Mucosa of stomach (tissue), 1 donor: ENCODE measurements around the gene SOCS1.

Source experiments
- H3K27me3 ChIP-seq: one replicate; pipeline ENCODE4 v1.7.0; 2013; ENCODE audit warnings: mild to moderate bottlenecking, low read length; ENCODE audit not compliant: control insufficient read depth, insufficient read depth
- H3K36me3 ChIP-seq: one replicate; pipeline ENCODE4 v1.7.0; 2013; ENCODE audit warnings: low read length; ENCODE audit not compliant: control insufficient read depth, insufficient read depth
- H3K4me1 ChIP-seq: one replicate; pipeline ENCODE4 v1.7.0; 2013; ENCODE audit warnings: mild to moderate bottlenecking, low read length; ENCODE audit not compliant: control insufficient read depth, insufficient read depth
- H3K4me3 ChIP-seq: one replicate; pipeline ENCODE4 v1.7.0; 2013; ENCODE audit warnings: low read length
- H3K9ac ChIP-seq: one replicate; pipeline ENCODE4 v1.7.0; 2013; ENCODE audit warnings: mild to moderate bottlenecking, low read length, moderate library complexity
- H3K9me3 ChIP-seq: one replicate; pipeline ENCODE4 v1.7.0; 2013; ENCODE audit warnings: mild to moderate bottlenecking, low read length, moderate library complexity; ENCODE audit not compliant: control insufficient read depth
- donor health status: Pancreatic carcinoma.

Gene SOCS1

DNA sequence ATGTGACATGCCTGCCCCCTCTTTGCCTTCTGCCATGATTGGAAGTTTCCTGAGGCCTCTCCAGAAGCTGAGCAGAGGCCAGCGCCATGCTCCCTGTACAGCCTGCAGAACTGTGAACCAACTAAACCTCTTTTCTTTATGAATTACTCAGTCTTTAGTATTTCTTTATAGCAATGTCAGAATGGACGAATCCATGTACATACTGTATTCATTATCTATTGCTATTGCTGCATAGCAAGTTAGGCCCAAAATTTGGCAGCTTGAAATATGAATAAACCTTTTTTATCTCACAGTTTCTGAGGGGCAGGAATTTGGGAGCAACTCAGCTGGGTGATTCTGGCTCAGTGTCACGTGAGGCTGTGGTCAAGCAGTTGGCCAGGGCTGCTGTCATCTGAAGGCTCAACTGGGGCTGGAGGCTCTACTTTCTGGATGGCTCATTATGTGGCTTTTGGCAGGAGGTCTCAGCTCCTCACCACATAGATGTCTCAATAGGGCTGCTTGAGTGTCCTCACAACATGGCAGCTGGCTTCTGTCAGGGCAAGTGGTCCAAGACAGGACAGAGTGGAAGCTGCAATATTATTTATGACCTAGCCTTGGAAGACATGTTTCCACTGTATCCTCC lies 40.0 kb downstream of the SOCS1 start:
- no peaks in the 10 kb centered on the region for H3K4me1 ChIP-seq
- H3K4me3 ChIP-seq: no peak overlapping the region
- no peak overlapping the region for H3K9ac ChIP-seq
- peaks cover 9% of the 10 kb centered on the region for H3K27me3 ChIP-seq
- no peaks in the 10 kb centered on the region for H3K36me3 ChIP-seq
- H3K9me3 ChIP-seq: peaks cover 7% of the 10 kb centered on the region

DNA sequence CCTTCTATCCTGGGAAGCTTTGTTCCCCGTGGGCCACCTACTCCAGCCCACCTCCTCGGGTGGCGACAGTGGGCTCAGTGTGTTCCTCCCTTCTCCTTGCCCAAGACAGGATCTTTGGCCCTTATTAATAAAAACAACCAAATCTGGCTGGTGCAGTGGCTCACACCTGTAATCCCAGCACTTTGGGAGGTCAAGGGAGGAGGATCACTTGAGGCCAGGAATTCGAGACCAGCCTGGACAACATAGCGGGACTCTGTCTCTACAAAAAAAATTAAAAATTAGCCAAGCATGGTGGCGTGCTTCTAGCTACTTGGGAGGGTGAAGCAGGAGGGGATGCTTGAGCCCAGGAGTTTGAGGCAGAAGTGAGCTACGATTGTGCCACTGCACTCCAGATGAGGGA lies 42.2 kb downstream of the SOCS1 start:
- Histone ChIP-seq H3K9ac (no peak overlapping the region), H3K36me3 (no peaks in the 10 kb centered on the region), H3K9me3 (peaks cover 7% of the 10 kb centered on the region), H3K4me1 (no peaks in the 10 kb centered on the region), H3K4me3 (no peak overlapping the region), H3K27me3 (peaks cover 9% of the 10 kb centered on the region)

DNA sequence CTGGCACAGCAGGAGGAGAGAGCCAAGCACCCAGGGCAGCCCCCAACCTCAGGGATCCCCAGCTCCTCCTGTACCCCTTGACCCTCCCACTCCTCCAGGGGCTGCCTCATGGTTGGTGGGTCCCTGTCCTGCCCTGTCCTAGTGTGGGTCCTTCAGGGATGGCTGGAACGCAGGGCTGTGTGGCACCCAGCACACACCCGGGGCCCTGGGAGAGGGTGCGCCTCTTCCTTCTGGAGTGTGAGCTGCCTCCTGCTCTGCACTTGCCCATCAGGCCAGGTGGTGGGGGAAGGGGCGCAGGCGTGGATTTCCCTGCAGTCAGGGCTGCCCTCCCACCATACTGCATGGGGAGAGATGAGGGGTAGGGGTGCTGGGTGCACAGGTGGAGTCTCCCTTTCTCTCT lies 42.6 kb downstream of the SOCS1 start:
- Histone ChIP-seq H3K4me3 (no peak overlapping the region), H3K9me3 (peaks cover 7% of the 10 kb centered on the region), H3K36me3 (no peaks in the 10 kb centered on the region), H3K9ac (no peak overlapping the region), H3K4me1 (no peaks in the 10 kb centered on the region), H3K27me3 (peaks cover 9% of the 10 kb centered on the region)

DNA sequence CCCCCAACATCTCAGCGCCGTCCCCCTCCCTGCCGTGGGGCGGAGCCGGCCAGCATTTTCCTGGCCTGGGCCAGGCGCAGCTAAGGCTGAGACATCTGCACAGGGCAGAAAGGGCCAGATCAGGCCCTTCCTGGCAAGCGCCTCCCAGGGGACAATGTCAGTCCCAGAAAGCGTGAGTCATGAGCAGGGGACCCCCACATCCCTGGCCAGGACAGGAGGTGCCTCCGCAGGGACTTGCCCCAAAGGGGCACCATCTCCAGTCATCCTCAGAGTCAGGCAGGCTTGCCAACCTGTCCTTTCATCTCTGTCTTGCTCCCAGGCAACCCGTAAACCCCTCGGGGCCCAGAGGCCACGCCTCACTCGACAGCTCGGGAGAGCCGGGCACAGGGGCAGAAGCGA lies 43.2 kb downstream of the SOCS1 start:
- peaks cover 9% of the 10 kb centered on the region for H3K27me3 ChIP-seq
- no peak overlapping the region for H3K4me3 ChIP-seq
- H3K9ac ChIP-seq: no peak overlapping the region
- H3K36me3 ChIP-seq: no peaks in the 10 kb centered on the region
- H3K4me1 ChIP-seq: no peaks in the 10 kb centered on the region
- H3K9me3 ChIP-seq: peaks cover 4% of the 10 kb centered on the region

DNA sequence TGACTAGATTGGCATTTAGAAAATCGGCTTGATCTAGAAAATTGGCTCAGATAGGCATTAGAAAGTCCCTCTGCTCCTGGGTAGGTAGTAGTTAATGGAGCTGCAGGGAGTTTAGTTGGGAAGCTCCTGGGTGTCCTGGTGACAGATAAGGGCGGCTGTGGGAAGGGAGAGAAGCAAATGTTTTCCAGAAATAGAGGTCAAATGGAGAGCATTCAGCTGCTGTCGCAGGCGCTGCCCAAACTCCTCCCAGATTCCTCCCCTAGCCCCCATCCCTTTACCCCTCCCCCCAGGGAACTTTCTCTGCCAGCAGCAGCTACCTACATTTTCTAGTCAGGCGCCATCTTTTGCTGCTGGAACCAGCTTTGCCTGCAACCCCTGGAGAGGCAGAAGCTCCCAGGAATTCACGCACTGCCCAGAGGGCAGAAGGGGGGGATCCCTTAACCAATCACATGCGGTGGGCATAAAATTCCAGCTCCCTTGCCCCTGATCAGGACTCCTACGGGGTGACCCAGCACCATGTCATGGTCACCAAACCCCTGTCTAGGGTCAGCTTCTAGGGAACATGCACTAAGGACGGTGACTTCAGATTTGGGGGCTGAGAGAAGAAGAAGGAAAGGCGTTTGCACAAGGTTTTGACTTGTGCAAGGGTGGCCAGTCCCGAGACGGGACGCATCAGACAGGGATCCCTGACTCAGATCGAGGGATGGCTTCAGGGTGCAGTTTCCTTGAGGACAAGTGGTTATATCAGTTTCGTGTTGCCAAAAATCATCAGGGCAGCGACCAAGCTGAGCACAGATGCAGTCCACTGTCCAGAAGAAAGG lies 43.8 kb downstream of the SOCS1 start:
- H3K4me1 ChIP-seq: no peaks in the 10 kb centered on the region
- no peak overlapping the region for H3K4me3 ChIP-seq
- no peaks in the 10 kb centered on the region for H3K9me3 ChIP-seq
- H3K9ac ChIP-seq: no peak overlapping the region
- H3K36me3 ChIP-seq: no peaks in the 10 kb centered on the region
- peaks cover 9% of the 10 kb centered on the region for H3K27me3 ChIP-seq

DNA sequence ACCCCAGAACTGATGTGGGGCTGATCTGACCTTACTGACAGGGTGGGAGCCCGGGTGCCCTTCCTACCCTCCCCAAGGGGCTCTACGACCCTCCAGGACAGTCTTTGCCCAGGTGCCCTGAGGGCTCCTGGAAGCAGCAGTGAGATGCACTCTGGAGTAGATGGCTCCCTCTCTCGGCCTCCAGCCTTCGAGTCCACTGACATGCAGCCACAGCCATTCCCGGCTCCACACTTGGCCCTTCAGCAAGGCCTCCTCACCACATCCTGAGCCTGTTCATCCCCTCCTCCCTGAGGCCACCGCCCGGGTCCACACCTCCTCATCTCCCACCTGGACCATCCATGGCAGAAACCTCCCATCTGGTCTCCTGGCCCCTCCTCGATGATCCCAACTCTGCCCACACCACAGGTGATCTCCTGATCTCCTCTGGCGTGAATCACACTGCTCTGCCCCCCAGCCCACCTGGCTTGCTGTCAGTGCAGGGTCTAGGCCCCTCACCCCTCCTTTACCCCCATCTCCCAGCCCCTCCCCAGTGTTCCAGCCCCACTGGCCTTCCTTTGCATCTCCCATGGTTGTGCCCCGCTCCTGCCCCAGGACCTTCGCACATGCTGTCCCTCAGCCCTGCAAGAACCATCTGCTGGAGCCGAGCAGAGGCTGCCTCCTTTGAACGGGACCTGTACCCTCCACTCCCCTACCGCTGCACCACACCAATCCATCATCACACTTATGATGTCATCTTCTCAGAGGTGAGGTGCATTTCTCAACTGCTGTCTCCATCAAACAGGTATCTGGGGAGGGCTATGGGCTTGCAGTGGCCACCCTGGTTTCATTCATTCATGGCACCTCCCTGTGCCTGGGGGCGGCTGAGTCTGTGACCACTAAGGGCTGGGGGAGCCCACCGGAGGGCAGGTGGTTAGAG lies 44.7 kb downstream of the SOCS1 start:
- Histone ChIP-seq H3K27me3 (peaks cover 12% of the 10 kb centered on the region), H3K9me3 (no peaks in the 10 kb centered on the region), H3K9ac (no peak overlapping the region), H3K36me3 (no peaks in the 10 kb centered on the region), H3K4me1 (peaks cover 4% of the 10 kb centered on the region), H3K4me3 (no peak overlapping the region)

DNA sequence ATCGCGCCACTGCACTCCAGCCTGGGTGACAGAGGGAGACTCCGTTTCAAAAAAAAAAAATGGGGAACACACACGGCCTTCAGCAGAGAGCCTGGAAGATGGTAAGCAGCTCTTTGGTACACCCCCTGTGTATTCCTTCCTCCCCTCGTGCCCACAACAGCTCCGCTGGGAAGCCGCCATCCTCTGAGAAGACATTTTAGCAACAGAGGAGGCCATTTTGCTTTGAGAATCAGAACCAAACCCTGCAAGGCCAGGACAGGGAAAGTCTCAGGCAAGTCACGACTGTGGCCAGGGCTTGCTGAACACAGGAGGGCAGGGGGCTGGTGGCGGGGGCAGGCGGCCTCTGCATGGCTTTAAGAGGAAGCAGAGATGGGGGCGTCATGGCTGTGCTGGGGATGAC lies 45.7 kb downstream of the SOCS1 start:
- Histone ChIP-seq H3K4me3 (no peak overlapping the region), H3K27me3 (peaks cover 15% of the 10 kb centered on the region), H3K9ac (no peak overlapping the region), H3K4me1 (peaks cover 8% of the 10 kb centered on the region), H3K36me3 (no peaks in the 10 kb centered on the region), H3K9me3 (no peaks in the 10 kb centered on the region)

DNA sequence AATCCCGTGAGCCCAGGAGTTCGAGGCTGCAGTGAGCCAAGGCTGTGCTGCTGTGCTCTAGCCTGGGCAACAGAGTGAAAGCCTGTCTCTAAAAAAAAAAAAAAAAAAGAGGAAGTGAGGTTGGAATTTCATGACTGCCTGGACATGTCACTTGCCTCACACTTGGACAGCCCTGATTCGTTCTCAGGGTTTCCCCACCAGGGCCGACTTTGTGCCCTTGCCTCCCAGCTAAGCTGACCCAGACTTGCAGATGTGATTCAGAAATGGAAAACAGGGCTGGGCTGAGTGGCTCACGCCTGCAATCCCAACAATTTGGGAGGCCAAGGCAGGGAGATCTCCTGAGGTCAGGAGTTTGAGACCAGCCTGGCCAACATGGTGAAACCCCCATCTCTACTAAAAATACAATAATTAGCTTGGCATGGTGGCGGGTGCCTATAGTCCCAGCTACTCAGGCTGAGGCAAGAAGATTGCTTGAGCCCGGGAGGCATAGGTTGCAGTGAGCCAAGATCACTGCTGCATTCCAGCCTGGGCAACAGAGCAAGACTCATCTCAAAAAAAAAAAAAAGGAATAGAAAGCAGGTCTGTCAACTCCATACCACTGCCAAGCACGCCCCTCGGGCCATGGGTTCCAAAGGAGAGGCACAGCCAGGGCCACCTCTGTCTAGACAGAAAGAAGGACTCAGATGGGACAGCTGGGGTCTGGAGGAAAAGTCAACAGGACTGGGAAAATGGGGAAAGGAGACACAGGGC lies 46.9 kb downstream of the SOCS1 start:
- Histone ChIP-seq H3K4me1 (peaks cover 8% of the 10 kb centered on the region), H3K9me3 (no peaks in the 10 kb centered on the region), H3K36me3 (no peaks in the 10 kb centered on the region), H3K9ac (no peak overlapping the region), H3K4me3 (no peak overlapping the region), H3K27me3 (peaks cover 15% of the 10 kb centered on the region)

DNA sequence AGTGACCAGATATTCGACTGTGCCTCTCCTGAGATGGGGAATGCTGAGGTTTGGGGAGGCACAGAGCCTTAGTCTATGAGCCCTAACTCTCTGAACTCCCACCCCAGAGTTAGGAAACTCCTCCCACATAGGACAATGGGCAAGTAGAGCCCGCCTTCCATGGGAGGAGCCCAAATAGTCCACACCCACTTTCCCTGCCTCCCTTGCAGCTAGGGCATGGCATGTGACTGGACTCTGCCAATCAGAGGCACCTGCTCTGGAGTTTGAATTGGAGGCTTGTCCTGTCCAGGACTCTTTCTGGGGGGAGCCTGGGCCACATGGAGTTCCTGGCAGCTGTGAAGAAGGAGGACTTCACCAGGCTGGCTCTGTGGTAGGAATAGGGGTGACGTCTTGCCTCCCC lies 48.4 kb downstream of the SOCS1 start:
- H3K9ac ChIP-seq: no peak overlapping the region
- peaks cover 15% of the 10 kb centered on the region for H3K27me3 ChIP-seq
- H3K36me3 ChIP-seq: no peaks in the 10 kb centered on the region
- no peaks in the 10 kb centered on the region for H3K9me3 ChIP-seq
- H3K4me3 ChIP-seq: no peak overlapping the region
- peaks cover 8% of the 10 kb centered on the region for H3K4me1 ChIP-seq

DNA sequence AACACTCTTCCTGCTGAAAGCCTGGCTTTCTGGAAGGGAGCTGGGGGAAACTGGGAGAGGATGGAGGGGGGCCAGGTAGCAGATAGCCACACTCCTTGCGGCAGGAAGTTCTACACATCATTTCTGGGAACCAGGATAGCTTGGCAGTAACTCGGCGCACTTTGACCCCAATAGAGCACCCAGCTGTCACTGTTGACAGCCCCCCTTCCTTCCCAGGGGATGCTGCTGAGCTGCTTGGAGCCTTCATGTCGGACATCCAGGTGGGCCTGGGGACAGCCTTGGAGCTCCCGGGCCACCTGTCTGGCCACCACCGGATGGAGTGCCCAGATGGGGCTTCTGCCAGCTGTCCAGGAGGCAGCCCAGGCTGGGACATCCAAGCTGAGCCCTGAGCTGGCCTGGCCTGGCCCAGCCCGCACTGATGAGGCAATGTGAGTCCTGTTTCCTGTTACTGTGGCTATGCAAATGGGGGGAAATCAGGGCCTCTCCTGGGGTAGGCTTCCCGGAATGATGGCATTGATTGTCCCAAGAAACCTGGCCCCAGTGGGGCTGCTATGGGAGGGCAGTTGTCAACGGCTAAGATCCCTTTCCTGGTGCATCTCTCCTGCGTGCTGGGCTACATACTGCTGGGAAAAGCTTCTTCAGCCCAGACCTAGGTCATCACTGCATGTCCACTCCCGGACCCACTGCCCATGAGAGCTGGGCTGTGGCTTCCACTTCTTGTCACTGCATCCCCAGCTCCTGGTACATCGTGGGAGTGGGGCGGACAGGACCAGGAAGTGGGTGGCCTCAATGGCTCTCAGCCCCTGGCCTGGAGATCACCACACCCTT lies 50.0 kb downstream of the SOCS1 start:
- Histone ChIP-seq H3K27me3 (peaks cover 11% of the 10 kb centered on the region), H3K36me3 (no peaks in the 10 kb centered on the region), H3K4me3 (no peak overlapping the region), H3K9me3 (no peaks in the 10 kb centered on the region), H3K9ac (no peak overlapping the region), H3K4me1 (peaks cover 19% of the 10 kb centered on the region)
